Stimulated activated naive B cell treated with anti-CD40 and anti-IgM and Interleukin-4, amounts not matched to agents 10 μg/mL and 1 μg/mL and 100 μg/mL, for 72 hours (primary cell): ENCODE data around the gene STMN3.

ENCODE experiments used
- ATAC-seq, 2 donors: fragments of 150-1000 bp; cut with Tn5 transposase; replicated peaks; 2 replicates each; pipeline ENCODE4 v1.10.0; 2021; ENCODE audit warnings: moderate library complexity in 1 of 2
- DNase-seq: peaks from one replicate; pipeline ENCODE4 v3.0.0; 2021
- H3K27ac Mint-ChIP-seq: one replicate; pipeline ENCODE4 v1.8.0; 2022; ENCODE audit warnings: mild to moderate bottlenecking, mixed read lengths
- H3K27me3 Mint-ChIP-seq, 2 donors: one replicate each; pipeline ENCODE4 v1.8.0; 2022; ENCODE audit warnings: mixed read lengths in 2 of 2
- H3K36me3 Mint-ChIP-seq, 2 donors: one replicate each; pipeline ENCODE4 v1.8.0; 2022; ENCODE audit warnings: mixed read lengths in 2 of 2, mild to moderate bottlenecking in 1 of 2
- H3K4me1 Mint-ChIP-seq, 2 donors: one replicate each; pipeline ENCODE4 v1.8.0; 2022; ENCODE audit warnings: mixed read lengths in 2 of 2, mild to moderate bottlenecking in 1 of 2
- H3K4me3 Mint-ChIP-seq, 2 donors: one replicate each; pipeline ENCODE4 v1.8.0; 2022; ENCODE audit warnings: mild to moderate bottlenecking in 2 of 2, mixed read lengths in 2 of 2, moderate library complexity in 1 of 2
- H3K9me3 Mint-ChIP-seq, 2 donors: one replicate each; pipeline ENCODE4 v1.8.0; 2022; ENCODE audit warnings: mixed read lengths in 2 of 2, mild to moderate bottlenecking in 1 of 2

The STMN3 gene

DNA sequence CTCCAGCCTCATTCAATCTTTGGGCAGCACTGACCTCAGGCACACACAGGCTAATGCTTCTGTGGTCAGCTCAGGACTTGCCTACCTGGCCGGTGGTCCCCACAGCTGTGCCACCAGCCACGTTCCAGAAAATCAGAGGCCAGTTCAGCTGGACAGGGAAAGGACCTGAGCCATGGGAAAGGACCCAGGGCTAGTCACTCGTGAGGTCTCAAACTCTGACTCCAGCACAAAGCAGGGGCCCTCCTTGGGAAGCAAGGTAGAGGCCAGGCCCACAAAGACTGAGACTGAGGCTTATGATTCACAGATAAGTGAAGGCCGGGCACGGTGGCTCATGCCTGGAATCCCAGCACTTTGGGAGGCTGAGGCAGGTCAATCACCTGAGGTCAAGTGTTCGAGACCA is 56.8 kb downstream of the STMN3 start:
- Mint-ChIP-seq H3K9me3 (no peaks in the 10 kb centered on the region), H3K4me3 (no peak overlapping the region), H3K36me3 (peaks cover 38 to 42% of the 10 kb centered on the region in 2 donors), H3K27me3 (no peaks in the 10 kb centered on the region), H3K27ac (no peak overlapping the region), H3K4me1 (no peaks in the 10 kb centered on the region)
- no peak for DNase-seq
- no peak for ATAC-seq

DNA sequence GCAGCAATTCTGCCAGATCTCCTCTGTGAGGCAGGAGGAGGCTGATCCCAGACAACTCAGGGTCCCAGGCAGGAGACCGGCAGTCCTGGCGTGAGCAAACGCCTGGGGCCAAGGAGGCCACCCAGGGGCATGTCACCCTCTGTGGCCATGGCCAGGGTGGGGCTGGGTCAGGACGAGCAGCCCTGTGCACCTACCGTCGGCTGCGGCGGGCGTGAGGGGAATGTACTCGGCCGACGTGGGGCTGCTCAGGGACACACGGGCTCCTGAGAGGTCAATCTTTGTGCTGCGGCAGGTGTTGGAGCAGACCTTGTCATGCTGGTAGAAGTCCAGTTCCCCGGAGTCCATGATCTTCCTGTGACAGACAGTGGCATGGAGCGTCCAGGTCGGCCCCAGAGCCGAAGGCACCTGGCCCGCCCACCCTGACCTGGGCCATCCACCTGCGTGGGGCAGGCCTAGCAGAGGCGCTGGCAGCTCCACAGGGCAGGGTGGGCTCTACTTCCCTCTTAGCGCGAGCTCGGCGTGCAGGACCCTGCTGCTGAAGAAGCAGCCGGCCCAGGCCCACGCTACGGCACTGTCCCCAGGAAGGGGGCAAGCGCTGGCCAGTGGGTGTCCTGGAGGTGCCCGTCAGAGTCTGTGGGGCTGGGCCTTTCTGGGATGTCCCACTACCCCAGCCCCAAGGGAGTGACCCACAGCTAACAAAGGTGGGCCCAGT is 57.7 kb downstream of the STMN3 start:
- H3K36me3 Mint-ChIP-seq, result peaks cover 41 to 45% of the 10 kb centered on the region in 2 donors

DNA sequence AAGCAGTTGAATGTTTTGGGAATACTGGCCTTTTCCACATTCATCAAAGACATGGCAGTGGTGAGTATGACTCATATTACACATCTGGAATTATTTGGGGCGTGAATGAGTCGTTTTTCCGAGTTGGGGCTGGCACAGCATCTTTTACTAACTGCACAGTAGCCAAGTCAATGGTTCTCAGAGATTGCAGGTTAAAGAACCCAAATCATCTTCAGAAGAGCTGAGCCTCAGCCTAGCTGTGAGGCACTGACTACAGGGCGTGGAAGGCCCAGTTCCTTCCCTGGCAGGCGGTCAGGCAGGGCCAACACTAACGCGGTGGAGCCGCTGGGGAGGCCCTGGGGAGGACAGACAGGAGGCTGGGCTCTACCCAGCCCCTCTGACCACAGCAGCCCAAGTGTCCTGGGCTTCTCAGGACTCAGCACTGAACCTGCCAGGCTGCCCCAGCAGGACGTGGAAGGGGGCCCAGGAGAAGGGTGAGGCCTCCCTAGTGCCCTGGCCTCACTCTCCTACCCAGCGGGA is 59.1 kb downstream of the STMN3 start:
- Mint-ChIP-seq H3K27me3 (no peaks in the 10 kb centered on the region), H3K4me3 (no peak overlapping the region), H3K36me3 (peaks cover 46 to 47% of the 10 kb centered on the region in 2 donors), H3K4me1 (no peaks in the 10 kb centered on the region), H3K27ac (no peak overlapping the region), H3K9me3 (no peaks in the 10 kb centered on the region)
- ATAC-seq (no peak), DNase-seq (no peak)

More for the DNA sequence above, 57.7 kb downstream of the STMN3 start:
- H3K27ac Mint-ChIP-seq, result peak overlapping the region; percentile 26
- no peak for ATAC-seq
- DNase-seq, result no peak
- no peaks in the 10 kb centered on the region for H3K4me1 Mint-ChIP-seq
- no peaks in the 10 kb centered on the region for H3K27me3 Mint-ChIP-seq
- no peaks in the 10 kb centered on the region for H3K9me3 Mint-ChIP-seq
- no peak overlapping the region for H3K4me3 Mint-ChIP-seq

DNA sequence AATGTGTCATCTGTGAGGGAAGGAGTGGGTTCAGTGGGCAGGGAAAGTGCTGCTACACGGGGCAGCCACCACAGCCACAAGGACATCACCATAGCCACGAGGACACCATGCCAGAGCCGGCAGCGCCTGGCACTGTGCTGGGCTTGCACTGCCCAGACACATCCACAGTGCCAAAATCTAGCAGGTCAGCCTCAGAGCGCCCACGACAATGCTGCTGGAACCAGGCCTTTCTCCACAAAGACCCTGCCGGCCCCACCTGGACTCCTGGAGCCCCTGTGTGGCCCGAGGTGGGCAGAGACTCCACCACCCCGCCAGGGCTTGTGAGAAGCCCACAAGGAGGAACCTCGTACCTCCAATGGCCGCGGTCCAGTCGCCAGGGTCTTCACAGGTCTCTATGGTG is 60.6 kb downstream of the STMN3 start:
- Mint-ChIP-seq H3K4me1 (peaks cover 4 to 10% of the 10 kb centered on the region in 2 donors), H3K4me3 (no peak overlapping the region), H3K27ac (no peak overlapping the region), H3K27me3 (no peaks in the 10 kb centered on the region), H3K9me3 (no peaks in the 10 kb centered on the region), H3K36me3 (peaks cover 41 to 48% of the 10 kb centered on the region in 2 donors)
- DNase-seq (no peak), ATAC-seq (no peak)

DNA sequence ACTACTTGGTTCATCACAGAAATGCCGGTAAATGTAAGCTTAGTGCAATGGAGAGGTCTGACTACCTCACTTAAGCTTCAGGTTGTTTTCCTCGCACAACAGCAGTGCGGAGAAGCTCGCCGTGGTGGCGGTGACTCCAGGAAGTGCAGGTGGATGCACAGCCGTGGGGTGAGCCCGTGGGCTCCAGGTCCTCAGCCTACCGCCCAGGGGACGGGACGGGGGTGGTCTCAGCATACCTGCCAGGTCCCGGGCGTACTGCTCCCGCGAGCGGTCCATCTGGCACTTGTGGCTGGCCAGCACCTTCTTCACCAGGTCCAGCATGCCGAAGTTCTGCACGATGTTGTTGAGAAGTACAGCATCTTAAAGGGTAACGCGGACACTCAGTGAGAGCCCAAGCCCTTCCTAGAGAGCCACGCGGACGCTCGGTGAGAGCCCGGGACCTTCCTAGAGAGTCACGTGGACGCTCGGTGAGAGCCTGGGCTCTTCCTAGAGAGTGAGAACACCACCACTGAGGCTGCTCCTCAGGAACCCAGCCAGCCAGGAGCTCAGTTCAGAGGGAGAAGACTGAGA is 61.4 kb downstream of the STMN3 start:
- Mint-ChIP-seq H3K9me3 (no peaks in the 10 kb centered on the region), H3K4me3 (no peak overlapping the region), H3K27ac (no peak overlapping the region), H3K27me3 (no peaks in the 10 kb centered on the region), H3K4me1 (peaks cover 4 to 16% of the 10 kb centered on the region in 2 donors), H3K36me3 (peaks cover 41 to 49% of the 10 kb centered on the region in 2 donors)
- no peak for DNase-seq
- ATAC-seq, result no peak

DNA sequence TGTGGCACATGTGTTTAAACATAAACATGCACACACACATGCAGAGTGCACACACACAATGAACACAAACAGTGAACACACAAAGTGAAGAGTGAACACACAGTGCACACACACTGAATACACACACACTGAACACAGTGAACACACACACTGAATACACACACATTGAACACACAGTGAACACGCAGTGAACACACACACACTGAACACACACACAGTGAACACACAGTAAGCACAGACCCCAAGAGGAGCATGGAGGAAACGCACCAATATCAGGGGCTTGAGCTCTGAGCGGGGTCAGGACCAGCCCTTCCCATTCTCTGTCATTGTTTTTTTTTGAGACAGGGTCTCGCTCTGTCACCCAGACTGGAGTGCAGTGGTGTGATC is 62.1 kb downstream of the STMN3 start:
- Mint-ChIP-seq H3K27ac (no peak overlapping the region), H3K36me3 (peaks cover 41 to 49% of the 10 kb centered on the region in 2 donors)
- no peak for ATAC-seq

DNA sequence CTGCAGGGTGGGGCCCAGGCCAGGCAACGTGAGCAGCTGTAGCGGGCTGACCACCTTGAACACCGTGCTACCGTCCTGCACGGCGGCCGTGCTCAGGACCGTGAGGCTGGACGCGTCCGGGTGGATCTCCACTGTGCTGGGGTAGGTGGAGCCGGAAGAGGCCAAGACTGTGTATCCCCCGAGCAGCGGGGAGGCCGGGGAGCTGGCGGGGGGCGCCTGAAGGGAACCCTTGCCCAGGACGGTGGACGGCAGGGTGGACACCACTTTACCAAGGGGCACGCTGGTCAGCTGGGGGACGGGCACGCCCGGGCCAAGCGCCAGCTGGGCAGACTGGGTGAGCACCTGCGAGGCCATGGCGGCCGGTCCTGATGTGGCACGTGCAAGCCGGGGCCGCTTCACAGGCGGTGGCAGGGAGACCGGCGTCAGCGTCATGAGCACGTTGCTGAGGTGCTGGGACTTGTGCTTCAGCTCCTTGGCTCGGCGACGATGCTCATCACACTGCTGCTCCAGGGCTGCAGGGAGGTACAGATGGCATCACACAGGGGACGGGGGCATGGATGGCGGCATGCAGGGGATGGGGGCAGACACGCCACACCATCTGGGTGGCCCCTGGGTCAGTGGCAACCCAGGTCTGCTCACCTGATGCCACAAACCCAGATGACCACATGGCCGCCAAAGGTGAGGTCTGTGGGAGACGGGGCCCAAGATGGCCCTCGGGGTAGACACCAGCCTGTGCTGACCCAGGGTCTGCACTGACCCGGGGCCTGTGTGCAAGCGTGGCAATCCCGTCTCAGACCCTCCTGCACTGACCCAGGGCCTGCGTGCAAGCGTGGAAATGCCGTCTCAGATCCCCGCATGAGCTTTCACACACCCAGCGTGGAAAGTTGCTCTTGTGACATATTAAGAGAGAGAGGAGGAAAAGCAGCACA is 62.7 kb downstream of the STMN3 start:
- H3K27ac Mint-ChIP-seq, result no peak overlapping the region
- ATAC-seq, result no peak
- DNase-seq, result no peak
- no peaks in the 10 kb centered on the region for H3K27me3 Mint-ChIP-seq
- peaks cover 4 to 16% of the 10 kb centered on the region in 2 donors for H3K4me1 Mint-ChIP-seq
- H3K4me3 Mint-ChIP-seq, result peak overlapping the region in 1 of 2 donors; percentile 14
- no peaks in the 10 kb centered on the region for H3K9me3 Mint-ChIP-seq
- H3K36me3 Mint-ChIP-seq, result peaks cover 38 to 53% of the 10 kb centered on the region in 2 donors

More for the DNA sequence above, 62.1 kb downstream of the STMN3 start:
- Mint-ChIP-seq H3K4me3 (no peak overlapping the region), H3K27me3 (no peaks in the 10 kb centered on the region), H3K9me3 (no peaks in the 10 kb centered on the region), H3K4me1 (peaks cover 4 to 16% of the 10 kb centered on the region in 2 donors)
- DNase-seq, result no peak
